ENCODE measurements around the gene TMEM163.

DNA sequence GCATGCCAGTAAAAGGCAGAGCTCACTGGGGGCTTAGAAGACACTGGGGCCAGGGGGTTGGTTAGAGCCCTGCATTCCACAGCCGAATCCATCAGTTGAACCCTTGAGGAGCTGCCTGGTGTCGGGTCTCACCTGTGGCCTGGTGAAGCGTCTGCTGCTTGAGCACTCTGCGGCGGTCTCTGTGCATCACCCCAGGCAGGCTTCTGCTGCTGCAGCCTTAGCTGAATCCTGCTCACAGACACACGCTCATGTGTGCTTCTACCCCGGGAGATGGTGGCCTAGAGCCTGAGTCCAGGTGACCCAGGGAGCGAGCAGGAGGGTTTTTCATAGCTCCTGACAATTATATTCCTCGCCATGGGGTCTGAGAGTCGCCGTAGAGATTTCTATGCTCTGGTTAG, 272.8 kb downstream of the TMEM163 start:
- TF ChIP-seq CTCF (conservative IDR thresholded peaks at IDR 0.05; ENCODE audit: low read length) (no peak), EZH2phosphoT487 (IDR thresholded peaks at IDR 0.05; ENCODE audit: borderline replicate concordance, low read depth, low read length) (no peak)

Measured in OCI-LY7 (cell line).